DND-41 (cell line): ENCODE data around the gene USP9X.

Experiments used
- ATAC-seq: fragments of 200-7000 bp; cut with Tn5 transposase; 3 replicates; pipeline ENCODE4 v1.9.1; 2021; ENCODE audit warnings: low read depth; ENCODE audit not compliant: insufficient read depth
- DNase-seq: peaks from one replicate; pipeline ENCODE4 v3.0.0-alpha.2; 2020
- H2AFZ ChIP-seq: 2 replicates; pipeline ENCODE4 v1.6.0; 2012; ENCODE audit warnings: low read depth, low read length
- H3K27ac ChIP-seq: 2 replicates; pipeline ENCODE4 v1.5.1; 2012; ENCODE audit warnings: low read length, inconsistent platforms
- H3K27me3 ChIP-seq: fragments of 200-600 bp; sonication (generic); 2 replicates; pipeline ENCODE4 v1.6.0; 2012; ENCODE audit warnings: low read length, mild to moderate bottlenecking, inconsistent platforms; ENCODE audit not compliant: insufficient read depth, poor library complexity
- H3K36me3 ChIP-seq: 2 replicates; pipeline ENCODE4 v1.5.1; 2012; ENCODE audit warnings: low read length, inconsistent platforms; ENCODE audit not compliant: insufficient read depth
- H3K4me1 ChIP-seq: 2 replicates; pipeline ENCODE4 v1.5.1; 2012; ENCODE audit warnings: mild to moderate bottlenecking, low read length; ENCODE audit not compliant: insufficient read depth
- H3K4me2 ChIP-seq: 2 replicates; pipeline ENCODE4 v1.6.0; 2012; ENCODE audit warnings: mild to moderate bottlenecking, moderate library complexity, low read length, inconsistent platforms; ENCODE audit not compliant: insufficient read depth
- H3K4me3 ChIP-seq, 2 experiments: fragments of 200-600 bp in 1 of 2; shearing (Covaris generic) in 1 of 2; 2 replicates each; pipeline ENCODE4 v1.5.1; 2012 to 2016; ENCODE audit warnings: inconsistent platforms in 2 of 2, low read length in 2 of 2, mild to moderate bottlenecking in 2 of 2, low read depth in 1 of 2, moderate library complexity in 1 of 2
- H3K79me2 ChIP-seq: 2 replicates; pipeline ENCODE4 v1.6.0; 2012; ENCODE audit warnings: low read length, inconsistent platforms; ENCODE audit not compliant: insufficient read depth
- H3K9ac ChIP-seq: 2 replicates; pipeline ENCODE4 v1.6.0; 2012; ENCODE audit warnings: low read depth, mild to moderate bottlenecking, inconsistent platforms, low read length, moderate library complexity
- H3K9me3 ChIP-seq: 2 replicates; pipeline ENCODE4 v1.5.1; 2012; ENCODE audit warnings: low read length, moderate library complexity, mild to moderate bottlenecking, inconsistent platforms; ENCODE audit not compliant: insufficient read depth, severe bottlenecking
- H4K20me1 ChIP-seq: 2 replicates; pipeline ENCODE4 v1.6.0; 2012; ENCODE audit warnings: low read length; ENCODE audit not compliant: insufficient read depth
- CTCF ChIP-seq: IDR thresholded peaks from 2 replicates; pipeline ENCODE4 v1.5.1; 2012; ENCODE audit warnings: borderline replicate concordance, low read length, moderate library complexity, mild to moderate bottlenecking; ENCODE audit not compliant: poor library complexity, severe bottlenecking; ENCODE audit errors: extremely low read depth
- EZH2 ChIP-seq: IDR thresholded peaks from 3 replicates; pipeline ENCODE4 v1.6.1; 2012; ENCODE audit warnings: borderline replicate concordance, low read depth, mild to moderate bottlenecking, moderate library complexity, low read length, inconsistent platforms; ENCODE audit not compliant: severe bottlenecking

Gene USP9X

GRCh38 chrX:41144873-41145272, 59.6 kb downstream of the USP9X start:
- Histone ChIP-seq H3K9ac (no peak overlapping the region), H3K4me3 (no peak overlapping the region), H3K27me3 (no peaks in the 10 kb centered on the region), H3K36me3 (peaks cover 49% of the 10 kb centered on the region), H3K27ac (no peak overlapping the region), H3K4me2 (no peak overlapping the region), H3K9me3 (no peaks in the 10 kb centered on the region), H3K4me1 (no peaks in the 10 kb centered on the region), H3K79me2 (no peaks in the 10 kb centered on the region), H2AFZ (no peak overlapping the region), H4K20me1 (no peaks in the 10 kb centered on the region)
- DNase-seq (no peak), ATAC-seq (no peak)
- no peak for TF ChIP-seq CTCF
- no peak for TF ChIP-seq EZH2

- Histone ChIP-seq H3K9ac (no peak overlapping the region), H3K36me3 (peaks cover 44% of the 10 kb centered on the region), H4K20me1 (no peaks in the 10 kb centered on the region), H3K9me3 (no peaks in the 10 kb centered on the region), H3K4me2 (no peak overlapping the region), H3K4me1 (no peaks in the 10 kb centered on the region), H2AFZ (no peak overlapping the region), H3K27me3 (no peaks in the 10 kb centered on the region), H3K27ac (no peak overlapping the region), H3K4me3 (no peak overlapping the region), H3K79me2 (no peaks in the 10 kb centered on the region)
- no peak for DNase-seq
- TF ChIP-seq EZH2 (no peak), CTCF (no peak)
- ATAC-seq: no peak
These were observed 60.8 kb downstream of the USP9X start for GRCh38 chrX:41145920-41146608.

GRCh38 chrX:41148553-41148952, 63.3 kb downstream of the USP9X start:
- DNase-seq (no peak), ATAC-seq (no peak)
- peaks cover 52% of the 10 kb centered on the region; the same call in 1 of the 2 replicates for H3K36me3 ChIP-seq
- H3K27ac ChIP-seq: no peak overlapping the region
- no peaks in the 10 kb centered on the region for H4K20me1 ChIP-seq
- no peaks in the 10 kb centered on the region for H3K27me3 ChIP-seq
- no peaks in the 10 kb centered on the region for H3K79me2 ChIP-seq
- H3K9me3 ChIP-seq: no peaks in the 10 kb centered on the region
- H3K4me1 ChIP-seq: no peaks in the 10 kb centered on the region
- no peak overlapping the region for H3K4me3 ChIP-seq
- TF ChIP-seq EZH2 (no peak), CTCF (no peak)
- no peak overlapping the region for H3K9ac ChIP-seq
- no peak overlapping the region for H2AFZ ChIP-seq
- no peak overlapping the region for H3K4me2 ChIP-seq
